HEK293 (cell line): ENCODE measurements around the gene WDR4.
A peak's percentile ranks its signal among the peaks of the same experiment; 100 is the strongest.

Source experiments
- BCL11B ChIP-seq: fragments of 450-650 bp; formaldehyde crosslinking; IDR thresholded peaks from 2 replicates; pipeline ENCODE4 v1.5.1; 2016; ENCODE audit warnings: low read depth, missing biosample characterization, missing genetic modification characterization
- GFI1B ChIP-seq: fragments of 450-650 bp; formaldehyde crosslinking; IDR thresholded peaks from 2 replicates; pipeline ENCODE4 v1.5.1; 2016; ENCODE audit warnings: missing biosample characterization, missing genetic modification characterization
- GLIS2 ChIP-seq: fragments of 450-650 bp; formaldehyde crosslinking; IDR thresholded peaks from 2 replicates; pipeline ENCODE4 v1.5.1; 2016; ENCODE audit warnings: missing biosample characterization, missing genetic modification characterization
- HOXA7 ChIP-seq: sonication (generic); formaldehyde crosslinking; IDR thresholded peaks from 2 replicates; pipeline ENCODE4 v1.8.1; 2022; ENCODE audit warnings: missing genetic modification reagents, borderline replicate concordance
- KLF8 ChIP-seq: fragments of 450-650 bp; formaldehyde crosslinking; IDR thresholded peaks from 2 replicates; pipeline ENCODE4 v1.5.1; 2016; ENCODE audit warnings: missing biosample characterization, missing genetic modification characterization
- SP7 ChIP-seq: fragments of 450-650 bp; formaldehyde crosslinking; IDR thresholded peaks from 2 replicates; pipeline ENCODE4 v1.5.1; 2016; ENCODE audit warnings: missing biosample characterization, missing genetic modification characterization
- ZBTB20 ChIP-seq: fragments of 450-650 bp; formaldehyde crosslinking; IDR thresholded peaks from 2 replicates; pipeline ENCODE4 v1.5.1; 2016; ENCODE audit warnings: missing biosample characterization, missing genetic modification characterization
- ZBTB21 ChIP-seq: fragments of 450-650 bp; formaldehyde crosslinking; IDR thresholded peaks from 2 replicates; pipeline ENCODE4 v1.5.1; 2017; ENCODE audit warnings: missing biosample characterization, missing genetic modification characterization
- ZFP41 ChIP-seq: fragments of 450-650 bp; formaldehyde crosslinking; IDR thresholded peaks from 2 replicates; pipeline ENCODE4 v1.5.1; 2016; ENCODE audit warnings: missing biosample characterization, missing genetic modification characterization, borderline replicate concordance
- ZNF133 ChIP-seq: fragments of 450-650 bp; formaldehyde crosslinking; IDR thresholded peaks from 2 replicates; pipeline ENCODE4 v1.5.1; 2016; ENCODE audit warnings: missing biosample characterization, missing genetic modification characterization
- ZNF140 ChIP-seq: fragments of 450-650 bp; formaldehyde crosslinking; IDR thresholded peaks from 2 replicates; pipeline ENCODE4 v1.5.1; 2016; ENCODE audit warnings: missing biosample characterization, missing genetic modification characterization
- ZNF16 ChIP-seq: fragments of 450-650 bp; formaldehyde crosslinking; IDR thresholded peaks from 2 replicates; pipeline ENCODE4 v1.5.1; 2016; ENCODE audit warnings: low read depth, missing biosample characterization, missing genetic modification characterization
- ZNF175 ChIP-seq: fragments of 450-650 bp; formaldehyde crosslinking; IDR thresholded peaks from 2 replicates; pipeline ENCODE4 v1.5.1; 2016; ENCODE audit warnings: missing biosample characterization, missing genetic modification characterization
- ZNF23 ChIP-seq: fragments of 450-650 bp; formaldehyde crosslinking; IDR thresholded peaks from 2 replicates; pipeline ENCODE4 v1.5.1; 2016; ENCODE audit warnings: missing biosample characterization, missing genetic modification characterization, borderline replicate concordance
- ZNF274 ChIP-seq, 2 experiments: fragments of 200-500 bp in 1 of 2; fragments of 450-650 bp in 1 of 2; sonication (Bioruptor generic) in 1 of 2; formaldehyde crosslinking in 1 of 2; IDR thresholded peaks; 2 replicates each; pipeline versions ENCODE4 v1.5.1 to v1.6.1; 2014 to 2016; ENCODE audit warnings: borderline replicate concordance in 1 of 2, inconsistent platforms in 1 of 2, low read length in 1 of 2, missing biosample characterization in 1 of 2, missing genetic modification characterization in 1 of 2
- ZNF292 ChIP-seq: fragments of 450-650 bp; formaldehyde crosslinking; IDR thresholded peaks from 2 replicates; pipeline ENCODE4 v1.5.1; 2016; ENCODE audit warnings: low read depth, missing biosample characterization, missing genetic modification characterization, borderline replicate concordance
- ZNF341 ChIP-seq: fragments of 450-650 bp; formaldehyde crosslinking; IDR thresholded peaks from 2 replicates; pipeline ENCODE4; 2016; ENCODE audit warnings: low read depth, missing biosample characterization, missing genetic modification characterization
- ZNF366 ChIP-seq: fragments of 450-650 bp; formaldehyde crosslinking; conservative IDR thresholded peaks from 2 replicates; pipeline ENCODE4 v1.5.1; 2016; ENCODE audit warnings: missing biosample characterization, missing genetic modification characterization
- ZNF561 ChIP-seq: fragments of 450-650 bp; IDR thresholded peaks from 2 replicates; pipeline ENCODE4 v1.5.1; 2018; ENCODE audit warnings: missing biosample characterization, missing genetic modification characterization, borderline replicate concordance
- ZNF626 ChIP-seq: fragments of 450-650 bp; sonication (Bioruptor Pico); formaldehyde crosslinking; IDR thresholded peaks from 2 replicates; pipeline ENCODE4 v1.5.1; 2018; ENCODE audit warnings: missing biosample characterization, missing genetic modification characterization, inconsistent platforms
- ZNF677 ChIP-seq: fragments of 450-650 bp; IDR thresholded peaks from 2 replicates; pipeline ENCODE4 v1.5.0; 2018; ENCODE audit warnings: missing biosample characterization, mild to moderate bottlenecking, missing genetic modification characterization, moderate library complexity
- ZNF747 ChIP-seq: fragments of 450-650 bp; formaldehyde crosslinking; IDR thresholded peaks from 2 replicates; pipeline ENCODE4 v1.5.1; 2016; ENCODE audit warnings: missing biosample characterization, missing genetic modification characterization
- ZNF76 ChIP-seq: fragments of 450-650 bp; formaldehyde crosslinking; IDR thresholded peaks from 2 replicates; pipeline ENCODE4; 2016; ENCODE audit warnings: low read depth, missing biosample characterization, missing genetic modification characterization, borderline replicate concordance
- ZNF768 ChIP-seq: fragments of 450-650 bp; formaldehyde crosslinking; IDR thresholded peaks from 2 replicates; pipeline ENCODE4 v1.5.1; 2018; ENCODE audit warnings: missing biosample characterization, mild to moderate bottlenecking, missing genetic modification characterization
- ZNF791 ChIP-seq: fragments of 450-650 bp; formaldehyde crosslinking; IDR thresholded peaks from 2 replicates; pipeline ENCODE4 v1.5.1; 2016; ENCODE audit warnings: missing biosample characterization, missing genetic modification characterization
- ZNF843 ChIP-seq: fragments of 450-650 bp; formaldehyde crosslinking; IDR thresholded peaks from 2 replicates; pipeline ENCODE4 v1.5.1; 2016; ENCODE audit warnings: missing biosample characterization, missing genetic modification characterization
- ZSCAN23 ChIP-seq: fragments of 450-650 bp; formaldehyde crosslinking; IDR thresholded peaks from 2 replicates; pipeline ENCODE4 v1.5.1; 2016; ENCODE audit warnings: missing biosample characterization, missing genetic modification characterization
- TF ChIP-seq, protein P1 (sequence below): fragments of 450-650 bp; formaldehyde crosslinking; IDR thresholded peaks from 2 replicates; pipeline ENCODE4 v1.5.1; 2016; ENCODE audit warnings: missing biosample characterization, missing genetic modification characterization, low read depth
- TF ChIP-seq, protein P2 (sequence below): fragments of 450-650 bp; formaldehyde crosslinking; IDR thresholded peaks from 2 replicates; pipeline ENCODE4 v1.5.1; 2016; ENCODE audit warnings: missing biosample characterization, missing genetic modification characterization
- TF ChIP-seq, protein P3 (sequence below): fragments of 450-650 bp; formaldehyde crosslinking; IDR thresholded peaks from 2 replicates; pipeline ENCODE4 v1.5.1; 2016; ENCODE audit warnings: missing biosample characterization, missing genetic modification characterization
- TF ChIP-seq, protein P4 (sequence below): fragments of 450-650 bp; formaldehyde crosslinking; IDR thresholded peaks from 2 replicates; pipeline ENCODE4 v1.5.0; 2017; ENCODE audit warnings: missing biosample characterization, missing genetic modification characterization, borderline replicate concordance

WDR4 gene

GRCh38 chr21:42878993-42879787 lies at the start of gene WDR4 (continued):
- TF ChIP-seq ZNF677 (tag by site-specific recombination): no peak
- peak; percentile 90 for TF ChIP-seq ZBTB20
- no peak for TF ChIP-seq HOXA7 (CRISPR knock-in tag)
- TF ChIP-seq, protein P1, sequence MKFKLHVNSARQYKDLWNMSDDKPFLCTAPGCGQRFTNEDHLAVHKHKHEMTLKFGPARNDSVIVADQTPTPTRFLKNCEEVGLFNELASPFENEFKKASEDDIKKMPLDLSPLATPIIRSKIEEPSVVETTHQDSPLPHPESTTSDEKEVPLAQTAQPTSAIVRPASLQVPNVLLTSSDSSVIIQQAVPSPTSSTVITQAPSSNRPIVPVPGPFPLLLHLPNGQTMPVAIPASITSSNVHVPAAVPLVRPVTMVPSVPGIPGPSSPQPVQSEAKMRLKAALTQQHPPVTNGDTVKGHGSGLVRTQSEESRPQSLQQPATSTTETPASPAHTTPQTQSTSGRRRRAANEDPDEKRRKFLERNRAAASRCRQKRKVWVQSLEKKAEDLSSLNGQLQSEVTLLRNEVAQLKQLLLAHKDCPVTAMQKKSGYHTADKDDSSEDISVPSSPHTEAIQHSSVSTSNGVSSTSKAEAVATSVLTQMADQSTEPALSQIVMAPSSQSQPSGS (tag by site-specific recombination): peak; percentile 98
- TF ChIP-seq ZNF133 (tag by site-specific recombination): no peak
- no peak for TF ChIP-seq ZFP41
- TF ChIP-seq ZNF626 (tag by site-specific recombination): no peak
- TF ChIP-seq ZBTB21 (tag by site-specific recombination): peak; percentile 79
- peak; percentile 59; the same call in 1 of the 2 replicates for TF ChIP-seq ZSCAN23 (tag by site-specific recombination)
- no peak for TF ChIP-seq ZNF274 (IDR thresholded peaks at IDR 0.05; ENCODE audit: low read length)
- TF ChIP-seq ZNF274 (tag by site-specific recombination; IDR thresholded peaks at IDR 0.05; ENCODE audit: borderline replicate concordance): no peak
- peak; percentile 33 for TF ChIP-seq ZNF561 (tag by site-specific recombination)
- TF ChIP-seq ZNF768 (tag by site-specific recombination): no peak; the same call in 1 of the 2 replicates
- no peak for TF ChIP-seq ZNF16 (tag by site-specific recombination)
- TF ChIP-seq ZNF747: no peak
- TF ChIP-seq, protein P2, sequence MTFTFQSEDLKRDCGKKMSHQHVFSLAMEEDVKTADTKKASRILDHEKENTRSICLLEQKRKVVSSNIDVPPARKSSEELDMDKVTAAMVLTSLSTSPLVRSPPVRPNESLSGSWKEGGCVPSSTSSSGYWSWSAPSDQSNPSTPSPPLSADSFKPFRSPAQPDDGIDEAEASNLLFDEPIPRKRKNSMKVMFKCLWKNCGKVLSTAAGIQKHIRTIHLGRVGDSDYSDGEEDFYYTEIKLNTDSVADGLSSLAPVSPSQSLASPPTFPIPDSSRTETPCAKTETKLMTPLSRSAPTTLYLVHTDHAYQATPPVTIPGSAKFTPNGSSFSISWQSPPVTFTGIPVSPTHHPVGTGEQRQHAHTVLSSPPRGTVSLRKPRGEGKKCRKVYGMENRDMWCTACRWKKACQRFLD (tag by site-specific recombination): peak; percentile 94
- TF ChIP-seq, protein P3, sequence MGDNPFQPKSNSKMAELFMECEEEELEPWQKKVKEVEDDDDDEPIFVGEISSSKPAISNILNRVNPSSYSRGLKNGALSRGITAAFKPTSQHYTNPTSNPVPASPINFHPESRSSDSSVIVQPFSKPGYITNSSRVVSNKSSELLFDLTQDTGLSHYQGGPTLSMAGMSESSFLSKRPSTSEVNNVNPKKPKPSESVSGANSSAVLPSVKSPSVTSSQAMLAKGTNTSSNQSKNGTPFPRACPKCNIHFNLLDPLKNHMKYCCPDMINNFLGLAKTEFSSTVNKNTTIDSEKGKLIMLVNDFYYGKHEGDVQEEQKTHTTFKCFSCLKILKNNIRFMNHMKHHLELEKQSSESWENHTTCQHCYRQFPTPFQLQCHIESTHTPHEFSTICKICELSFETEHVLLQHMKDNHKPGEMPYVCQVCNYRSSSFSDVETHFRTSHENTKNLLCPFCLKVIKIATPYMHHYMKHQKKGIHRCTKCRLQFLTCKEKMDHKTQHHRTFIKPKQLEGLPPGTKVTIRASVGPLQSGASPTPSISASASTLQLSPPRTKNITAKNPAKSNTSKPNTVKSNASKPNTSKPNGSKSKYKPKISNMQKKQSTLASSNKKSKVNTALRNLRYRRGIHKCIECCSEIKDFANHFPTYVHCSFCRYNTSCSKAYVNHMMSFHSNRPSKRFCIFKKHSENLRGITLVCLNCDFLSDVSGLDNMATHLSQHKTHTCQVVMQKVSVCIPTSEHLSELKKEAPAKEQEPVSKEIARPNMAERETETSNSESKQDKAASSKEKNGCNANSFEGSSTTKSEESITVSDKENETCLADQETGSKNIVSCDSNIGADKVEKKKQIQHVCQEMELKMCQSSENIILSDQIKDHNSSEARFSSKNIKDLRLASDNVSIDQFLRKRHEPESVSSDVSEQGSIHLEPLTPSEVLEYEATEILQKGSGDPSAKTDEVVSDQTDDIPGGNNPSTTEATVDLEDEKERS (tag by site-specific recombination): no peak
- no peak for TF ChIP-seq ZNF140 (tag by site-specific recombination)
- no peak for TF ChIP-seq ZNF341 (tag by site-specific recombination)
- TF ChIP-seq GFI1B (tag by site-specific recombination): no peak; the same call in 1 of the 2 replicates
- no peak for TF ChIP-seq ZNF23 (tag by site-specific recombination)
- TF ChIP-seq ZNF843 (tag by site-specific recombination): no peak; the same call in 1 of the 2 replicates
- peak; percentile 90 for TF ChIP-seq SP7
- TF ChIP-seq, protein P4, sequence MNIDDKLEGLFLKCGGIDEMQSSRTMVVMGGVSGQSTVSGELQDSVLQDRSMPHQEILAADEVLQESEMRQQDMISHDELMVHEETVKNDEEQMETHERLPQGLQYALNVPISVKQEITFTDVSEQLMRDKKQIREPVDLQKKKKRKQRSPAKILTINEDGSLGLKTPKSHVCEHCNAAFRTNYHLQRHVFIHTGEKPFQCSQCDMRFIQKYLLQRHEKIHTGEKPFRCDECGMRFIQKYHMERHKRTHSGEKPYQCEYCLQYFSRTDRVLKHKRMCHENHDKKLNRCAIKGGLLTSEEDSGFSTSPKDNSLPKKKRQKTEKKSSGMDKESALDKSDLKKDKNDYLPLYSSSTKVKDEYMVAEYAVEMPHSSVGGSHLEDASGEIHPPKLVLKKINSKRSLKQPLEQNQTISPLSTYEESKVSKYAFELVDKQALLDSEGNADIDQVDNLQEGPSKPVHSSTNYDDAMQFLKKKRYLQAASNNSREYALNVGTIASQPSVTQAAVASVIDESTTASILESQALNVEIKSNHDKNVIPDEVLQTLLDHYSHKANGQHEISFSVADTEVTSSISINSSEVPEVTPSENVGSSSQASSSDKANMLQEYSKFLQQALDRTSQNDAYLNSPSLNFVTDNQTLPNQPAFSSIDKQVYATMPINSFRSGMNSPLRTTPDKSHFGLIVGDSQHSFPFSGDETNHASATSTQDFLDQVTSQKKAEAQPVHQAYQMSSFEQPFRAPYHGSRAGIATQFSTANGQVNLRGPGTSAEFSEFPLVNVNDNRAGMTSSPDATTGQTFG (tag by site-specific recombination): no peak
- no peak for TF ChIP-seq ZNF175 (tag by site-specific recombination)
- TF ChIP-seq GLIS2 (tag by site-specific recombination): no peak
- TF ChIP-seq ZNF292 (tag by site-specific recombination): no peak; the same call in 1 of the 2 replicates
- TF ChIP-seq ZNF366 (tag by site-specific recombination): no peak
- TF ChIP-seq ZNF76 (tag by site-specific recombination): peak; percentile 76
- TF ChIP-seq BCL11B (tag by site-specific recombination): no peak
- TF ChIP-seq KLF8 (tag by site-specific recombination): peak; percentile 82; the same call in 1 of the 2 replicates
- 0 out of 2 replicates have a peak, but pooled peaks have one; percentile 33 for TF ChIP-seq ZNF791 (tag by site-specific recombination)
